ENCODE measurements around the gene CTSL.

DNA sequence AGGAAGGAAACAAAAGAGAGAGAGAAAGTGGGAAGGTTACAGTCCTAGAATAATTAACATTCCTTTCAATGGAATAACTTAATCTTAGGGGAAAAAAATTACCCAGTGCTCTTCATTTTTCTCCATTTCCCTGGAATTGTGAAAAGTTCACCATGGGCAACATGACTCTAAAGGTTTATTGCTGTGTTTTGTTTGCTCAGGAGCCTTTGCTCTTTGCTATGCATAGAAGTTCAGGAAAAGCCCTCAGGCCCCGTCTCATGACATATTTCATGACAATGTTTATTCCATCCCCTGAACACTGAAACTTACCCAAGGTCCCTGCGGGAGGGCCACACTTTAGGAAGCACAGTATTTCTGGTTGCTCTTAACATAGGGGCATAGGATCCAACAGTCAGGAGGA, 9.8 kb upstream of the CTSL start:
- no peak for TF ChIP-seq POLR2AphosphoS5 (IDR thresholded peaks at IDR 0.05; ENCODE audit: borderline replicate concordance, low read depth, low read length)
- TF ChIP-seq EZH2 (IDR thresholded peaks at IDR 0.05): no peak
